GM18520 (cell line): ENCODE results near the gene NSF.
"Not testable (repeated sequence)": the region's sequence is repeated elsewhere in the genome, so short reads cannot be mapped to it uniquely, and the experiment has no call there.

ENCODE experiments used
- ATAC-seq: cut with Tn5 transposase; IDR thresholded peaks from one replicate; pipeline ENCODE4 v1.9.1; 2021; ENCODE audit not compliant: unreplicated experiment

NSF gene

DNA sequence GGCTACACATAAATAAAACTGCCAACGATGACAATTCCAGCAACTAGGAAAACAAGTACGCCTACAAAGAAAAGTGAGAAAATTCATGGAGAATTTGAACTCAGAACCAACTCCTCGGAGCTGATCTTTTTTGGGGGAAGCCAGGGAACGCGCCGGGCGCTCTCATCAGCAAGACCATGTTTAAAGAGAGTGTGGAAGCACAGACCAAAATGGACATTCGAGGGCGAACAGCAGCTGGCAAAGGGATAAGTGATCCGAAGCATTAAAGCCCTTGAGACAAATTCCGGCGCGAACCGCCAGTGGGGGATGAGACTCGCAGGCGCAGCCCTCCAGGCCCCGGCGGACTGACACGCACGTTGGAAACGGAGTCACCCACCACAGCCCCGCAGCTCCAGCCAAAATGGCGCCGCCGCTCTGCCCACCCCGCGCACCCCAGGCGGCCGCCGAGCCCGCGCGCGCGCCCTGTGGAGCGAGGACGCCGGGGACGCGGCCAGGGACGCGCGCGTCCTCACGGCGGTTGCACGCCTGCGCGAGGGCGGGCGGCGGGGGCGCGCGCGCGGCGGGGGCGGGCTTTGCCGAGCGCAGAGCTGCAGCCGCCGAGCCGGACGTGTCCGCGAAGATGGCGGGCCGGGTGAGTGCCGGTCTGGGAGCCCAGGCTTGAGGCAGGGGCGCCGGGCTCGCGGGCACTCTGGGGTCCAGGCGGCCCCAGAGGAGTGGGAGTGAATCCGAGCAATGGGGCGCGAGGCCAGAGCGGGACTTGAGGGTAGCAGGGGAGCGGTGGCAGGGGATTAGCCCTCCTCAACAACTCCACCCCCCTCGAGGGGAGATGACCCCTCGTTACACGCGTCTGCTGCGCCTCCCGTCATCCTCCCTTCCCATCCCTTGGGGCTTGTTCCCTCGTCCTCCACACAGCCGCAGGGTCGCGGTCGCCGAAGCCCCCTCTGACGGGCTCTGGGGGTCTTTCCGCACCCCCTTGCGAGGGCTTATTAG lies at the start of gene NSF:
TSS of gene NSF (plus strand) at position 513 of the 990 bp plus-strand sequence. CDS start at position 620, 107 bp downstream.
- peak; percentile 54 for ATAC-seq

DNA sequence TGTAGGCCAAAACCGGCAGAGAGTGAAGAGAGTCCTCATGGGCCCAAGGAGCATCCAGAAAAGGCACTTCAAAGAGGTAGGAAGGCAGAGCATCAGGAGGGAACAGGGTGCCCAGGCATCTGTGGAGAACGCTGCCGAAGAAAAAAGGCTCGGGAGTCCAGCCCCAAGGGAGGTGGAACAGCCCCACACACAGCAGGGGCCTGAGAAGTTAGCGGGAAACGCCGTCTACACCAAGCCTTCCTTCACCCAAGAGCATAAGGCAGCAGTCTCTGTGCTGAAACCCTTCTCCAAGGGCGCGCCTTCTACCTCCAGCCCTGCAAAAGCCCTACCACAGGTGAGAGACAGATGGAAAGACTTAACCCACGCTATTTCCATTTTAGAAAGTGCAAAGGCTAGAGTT lies 41.9 kb upstream of the NSF start:
- ATAC-seq: not testable (repeated sequence)

GRCh38 chr17:46559155-46559554 lies 31.3 kb upstream of the NSF start:
- not testable (repeated sequence) for ATAC-seq

- ATAC-seq: not testable (repeated sequence)
These were observed 30.4 kb upstream of the NSF start for GRCh38 chr17:46560048-46560447.

DNA sequence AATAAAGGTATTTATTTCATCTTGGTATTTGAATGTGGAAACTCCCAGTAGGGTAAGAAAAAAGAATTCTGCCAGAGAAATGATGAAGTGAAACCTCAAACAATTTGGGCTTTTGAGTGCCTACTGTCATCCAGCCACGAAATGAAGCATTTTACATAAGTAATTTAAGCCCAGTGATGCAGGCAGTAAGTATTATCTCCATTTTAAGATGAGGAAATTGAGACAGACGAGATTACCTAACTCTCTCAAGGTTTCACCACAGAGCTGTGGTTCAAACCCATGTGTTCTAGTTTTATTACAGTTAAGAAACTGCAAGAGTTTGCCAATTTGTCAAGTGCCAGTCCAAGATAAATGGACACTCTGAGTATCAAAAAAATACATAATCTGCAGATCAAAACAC lies 24.2 kb upstream of the NSF start:
- ATAC-seq: not testable (repeated sequence)

- not testable (repeated sequence) for ATAC-seq
These were observed 23.5 kb upstream of the NSF start for GRCh38 chr17:46566980-46567379.

DNA sequence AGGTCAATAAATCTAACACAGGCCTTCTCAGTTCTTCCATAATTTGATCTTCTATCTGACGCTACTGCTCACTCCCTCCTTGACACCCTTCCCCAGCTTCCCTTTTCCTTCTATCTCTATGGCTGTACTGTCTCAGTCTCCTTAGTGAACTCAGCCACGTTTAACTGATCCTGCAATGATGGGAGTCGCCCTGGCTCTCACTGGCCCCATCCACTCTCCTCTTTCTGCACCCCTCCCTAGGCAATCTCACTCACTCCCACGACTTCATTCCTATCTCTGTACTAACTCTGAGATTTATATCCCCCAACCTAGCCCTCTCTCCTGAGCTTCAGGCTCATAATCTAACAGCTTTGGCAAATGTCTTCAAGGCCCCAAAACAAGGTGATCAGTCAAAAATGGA lies 18.7 kb upstream of the NSF start:
- ATAC-seq: not testable (repeated sequence)

GRCh38 chr17:46579083-46580075 lies 11.1 kb upstream of the NSF start, which contains the start of gene ARL17A:
Gene ARL17A (minus strand): TSS chr17:46579691. CDS start chr17:46576322, 3,369 bp downstream.
- ATAC-seq: peak; percentile 78

DNA sequence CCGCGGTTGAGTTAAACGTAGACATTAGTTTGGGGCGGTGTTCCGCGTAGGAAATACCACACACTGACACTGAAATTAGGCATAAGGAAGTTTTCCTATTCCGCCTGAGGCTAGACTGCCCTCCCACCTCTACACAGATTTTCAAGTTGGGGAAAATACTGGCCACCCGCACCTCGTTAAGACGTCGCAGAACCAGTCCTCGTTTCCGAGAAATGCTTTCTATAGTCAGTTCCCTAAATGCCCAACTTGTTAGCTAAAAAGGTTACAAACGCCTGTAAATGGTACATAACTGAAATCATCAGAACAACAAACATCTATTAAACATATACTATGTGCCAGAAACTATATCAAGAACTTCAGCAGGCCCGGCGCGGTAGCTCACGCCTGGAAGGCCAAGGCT lies 10.4 kb upstream of the NSF start:
- not testable (repeated sequence) for ATAC-seq

GRCh38 chr17:46585444-46585843 lies 5.0 kb upstream of the NSF start:
- not testable (repeated sequence) for ATAC-seq

- peak; percentile 43 for ATAC-seq
These were observed 863 bp downstream of the NSF start for GRCh38 chr17:46591332-46591731.

GRCh38 chr17:46598344-46598931 lies 8.0 kb downstream of the NSF start:
- ATAC-seq: not testable (repeated sequence)

DNA sequence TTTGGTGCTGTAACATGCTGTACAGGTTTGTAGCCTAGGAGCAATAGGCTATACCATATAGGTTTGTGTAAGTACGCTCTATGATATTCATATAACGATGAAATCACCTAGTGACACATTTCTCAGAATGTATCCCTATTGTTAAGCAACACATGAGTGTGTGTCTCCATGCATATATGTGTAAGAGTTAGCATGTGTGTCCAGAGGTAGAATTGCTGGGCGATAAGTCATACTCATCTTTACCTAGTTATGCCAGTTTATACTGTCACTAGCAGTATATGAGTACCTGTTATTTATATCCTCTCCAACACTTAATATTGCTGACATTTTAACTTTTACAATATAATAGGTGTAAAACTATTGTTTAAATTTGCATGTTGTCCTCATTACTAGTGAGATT lies 10.3 kb downstream of the NSF start:
- not testable (repeated sequence) for ATAC-seq

DNA sequence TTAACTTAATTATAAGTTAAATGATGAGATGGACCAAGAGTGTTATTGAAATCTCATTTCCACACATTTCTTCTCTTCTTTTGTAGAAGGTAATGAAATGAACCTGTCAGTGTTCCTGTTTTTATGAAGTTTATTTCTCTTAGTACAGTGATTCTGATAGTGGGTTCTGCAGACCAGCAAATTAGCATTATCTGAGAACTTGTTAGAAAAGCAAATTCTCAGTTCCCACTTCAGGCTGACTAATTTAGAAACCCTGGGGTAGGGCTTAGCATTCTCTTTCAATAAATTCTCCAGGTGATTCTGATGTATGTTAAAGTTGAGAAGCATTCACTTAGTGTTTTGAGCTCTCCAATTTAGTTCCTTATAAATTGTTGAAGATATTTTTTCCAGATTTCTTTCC lies 12.7 kb downstream of the NSF start:
- ATAC-seq: peak; percentile 83

DNA sequence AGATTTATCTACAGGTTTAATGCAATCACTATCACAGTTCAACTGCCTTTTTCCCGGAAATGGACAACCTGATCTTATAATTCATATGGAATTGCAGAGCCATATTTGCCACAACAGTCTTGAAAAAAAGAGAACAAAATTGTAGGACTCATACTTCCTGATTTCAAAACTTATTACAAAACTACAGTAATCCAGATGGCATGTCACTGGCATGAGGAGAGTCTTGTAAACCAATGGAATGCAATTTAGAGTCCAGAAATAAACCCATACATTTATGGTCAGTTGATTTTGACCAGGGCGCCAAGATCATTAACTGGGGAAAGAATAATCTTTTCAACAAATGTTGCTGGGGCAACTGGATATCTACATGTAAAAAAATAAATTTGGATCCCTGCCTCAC lies 20.8 kb downstream of the NSF start:
- not testable (repeated sequence) for ATAC-seq

GRCh38 chr17:46613876-46614275 lies 23.4 kb downstream of the NSF start:
- not testable (repeated sequence) for ATAC-seq

DNA sequence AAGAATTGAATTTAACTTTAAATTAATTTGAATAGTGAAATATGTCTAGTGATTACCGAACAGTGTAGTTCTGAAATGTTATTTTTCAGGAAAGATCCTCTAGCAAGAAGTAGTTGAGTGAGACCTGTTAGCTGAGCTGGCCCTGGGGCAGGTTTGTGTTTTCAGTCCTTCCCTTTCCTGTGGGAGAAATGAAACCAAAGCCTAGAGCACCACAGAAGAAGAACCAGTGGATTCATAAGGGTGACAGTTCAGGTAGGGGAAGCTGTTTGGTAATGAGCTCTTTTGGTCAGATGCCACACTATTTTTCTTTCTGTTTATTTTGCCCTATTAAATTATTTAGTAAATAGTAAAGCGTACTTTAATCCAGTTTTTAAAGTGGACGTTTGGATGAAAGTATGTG lies 26.7 kb downstream of the NSF start:
- not testable (repeated sequence) for ATAC-seq

- not testable (repeated sequence) for ATAC-seq
These were observed 28.5 kb downstream of the NSF start for GRCh38 chr17:46618975-46619374.

- ATAC-seq: not testable (repeated sequence)
These were observed 33.3 kb downstream of the NSF start for GRCh38 chr17:46623790-46624189.

DNA sequence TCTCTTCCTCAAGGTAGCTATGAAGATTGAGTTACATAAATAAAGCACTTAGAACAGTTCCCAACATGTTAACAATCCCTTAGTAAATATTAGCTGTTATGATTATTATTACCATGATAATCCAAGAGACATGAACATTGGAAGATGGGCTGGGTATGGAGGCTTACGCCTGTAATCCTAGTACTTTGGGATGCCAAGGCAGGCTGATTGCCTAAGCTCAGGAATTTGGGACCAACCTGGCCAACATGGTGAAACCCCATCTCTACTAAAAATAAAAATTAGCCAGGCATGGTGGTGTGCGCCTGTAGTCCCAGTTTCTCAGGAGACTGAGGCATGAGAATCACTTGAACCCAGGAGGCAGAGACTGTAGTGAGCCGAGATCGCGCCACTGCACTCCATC lies 34.3 kb downstream of the NSF start:
- not testable (repeated sequence) for ATAC-seq

- not testable (repeated sequence) for ATAC-seq
These were observed 37.0 kb downstream of the NSF start for GRCh38 chr17:46627452-46627851.
